HG03378 (cell line): ENCODE measurements around the gene KRIT1.
A peak's percentile ranks its signal among the peaks of the same experiment; 100 is the strongest.
"Not testable (repeated sequence)": the region's sequence is repeated elsewhere in the genome, so short reads cannot be mapped to it uniquely, and the experiment has no call there.

Experiments
- ATAC-seq: cut with Tn5 transposase; IDR thresholded peaks from one replicate; pipeline ENCODE4 v1.9.1; 2021; ENCODE audit warnings: mild to moderate bottlenecking, moderate library complexity; ENCODE audit not compliant: unreplicated experiment

KRIT1 gene

DNA sequence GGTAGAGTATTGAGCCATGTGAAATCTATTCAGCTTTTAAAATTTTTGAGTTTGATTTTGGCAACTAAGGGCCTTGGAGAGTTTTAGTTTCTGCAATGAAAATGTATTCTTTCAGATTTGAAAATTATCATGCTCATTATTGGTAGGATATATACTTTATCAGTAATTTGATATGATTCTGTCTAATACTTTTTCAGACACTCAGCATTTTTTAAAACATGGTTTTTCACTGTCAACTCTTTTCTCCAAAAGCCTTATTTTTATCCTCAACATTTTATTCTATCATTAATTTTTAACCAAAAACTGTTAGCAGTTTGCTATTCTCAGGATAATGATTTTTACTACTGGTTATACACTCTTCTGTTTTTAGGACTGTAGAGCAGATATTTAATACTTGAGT, 4.9 kb upstream of the KRIT1 start:
- no peak for ATAC-seq

DNA sequence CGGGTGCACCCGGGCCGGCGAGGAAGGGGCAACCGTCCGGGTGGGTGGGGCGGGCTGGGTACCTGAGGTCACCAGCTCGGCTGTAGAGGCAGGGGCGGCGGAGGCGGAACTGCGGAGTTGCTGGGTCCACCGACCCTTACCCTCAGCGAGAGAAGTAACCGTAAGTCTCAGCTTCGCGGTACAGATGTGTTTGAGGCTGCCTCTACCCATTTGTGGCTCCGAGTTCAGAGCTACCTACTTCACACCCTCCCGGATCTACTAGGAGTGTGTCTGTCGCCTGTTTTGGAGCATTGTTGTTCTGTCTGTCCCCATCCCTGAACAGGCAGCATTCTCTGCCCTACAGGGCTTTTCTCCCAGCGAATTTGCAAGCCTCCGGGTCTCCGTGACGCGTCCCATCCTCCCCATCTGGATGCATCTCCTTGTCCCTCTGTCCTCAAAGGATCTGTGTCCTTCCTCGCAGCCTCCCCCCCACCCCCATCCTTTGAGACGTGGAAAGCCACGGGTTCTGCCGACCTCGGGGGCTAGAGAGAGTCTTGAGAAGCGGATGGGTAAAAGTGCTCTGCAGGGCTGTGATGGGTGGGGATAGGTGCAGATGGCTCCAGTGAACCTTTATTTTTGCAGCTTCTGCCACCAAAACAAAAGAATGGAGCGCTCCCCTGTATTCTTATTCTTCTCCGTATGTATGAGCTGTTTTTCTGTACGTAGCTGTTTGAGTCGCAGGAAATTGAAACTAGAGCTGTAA, 817 bp upstream of the KRIT1 start:
- ATAC-seq = peak; percentile 29

DNA sequence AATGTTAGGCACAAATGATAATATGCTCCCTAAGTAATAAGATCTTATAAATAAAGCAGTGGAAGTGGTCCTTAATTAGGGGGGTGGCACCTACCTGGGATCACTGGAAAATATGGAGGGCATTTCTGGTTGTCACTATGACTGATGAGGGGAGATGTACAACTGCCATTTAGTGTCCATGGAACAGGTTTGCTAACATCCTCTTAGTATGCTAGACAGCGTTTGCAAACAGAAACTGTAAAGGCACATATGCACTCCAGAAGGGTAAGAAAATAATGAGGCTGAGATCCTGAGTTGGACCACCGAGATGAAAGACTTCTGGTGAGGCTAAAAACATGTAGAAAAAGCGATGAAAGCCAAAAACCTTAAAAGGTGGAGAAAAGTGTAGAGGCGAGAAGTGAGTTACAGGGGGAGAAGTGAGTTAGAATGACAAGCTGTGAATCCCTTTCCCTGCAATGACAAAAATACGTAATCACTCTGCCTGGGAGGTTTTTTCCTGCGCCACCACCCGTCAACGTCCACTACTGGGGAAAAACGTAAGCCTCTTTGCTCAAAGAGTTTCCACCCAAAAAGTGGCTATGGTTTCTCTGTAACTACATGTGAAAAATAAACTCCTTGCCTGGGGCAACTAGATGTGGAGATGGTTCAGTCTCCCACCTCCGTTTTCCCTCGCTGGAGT, 767 bp downstream of the KRIT1 start:
- ATAC-seq = peak; percentile 11

GRCh38 chr7:92242972-92243371, 2.7 kb downstream of the KRIT1 start:
- no peak for ATAC-seq

- no peak for ATAC-seq
Observed at GRCh38 chr7:92230547-92230946, 15.2 kb downstream of the KRIT1 start.

DNA sequence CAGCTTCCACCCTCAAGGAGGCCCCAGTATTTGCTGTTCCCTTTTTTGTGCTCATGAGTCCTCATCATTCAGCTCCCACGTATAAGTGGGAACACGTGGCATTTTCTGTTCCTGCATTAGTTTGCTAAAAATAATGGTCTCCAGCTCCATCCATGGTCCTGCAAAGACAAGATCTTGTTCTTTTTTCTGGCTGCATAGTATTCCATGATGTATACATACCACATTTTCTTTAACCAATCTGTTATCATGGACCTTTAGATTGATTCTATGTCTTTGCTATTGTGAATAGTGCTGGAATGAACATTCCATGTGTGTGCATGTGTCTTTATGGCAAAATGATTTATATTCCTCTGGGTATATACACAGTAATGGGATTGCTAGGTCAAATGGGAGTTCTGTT, 17.0 kb downstream of the KRIT1 start:
- no peak for ATAC-seq

DNA sequence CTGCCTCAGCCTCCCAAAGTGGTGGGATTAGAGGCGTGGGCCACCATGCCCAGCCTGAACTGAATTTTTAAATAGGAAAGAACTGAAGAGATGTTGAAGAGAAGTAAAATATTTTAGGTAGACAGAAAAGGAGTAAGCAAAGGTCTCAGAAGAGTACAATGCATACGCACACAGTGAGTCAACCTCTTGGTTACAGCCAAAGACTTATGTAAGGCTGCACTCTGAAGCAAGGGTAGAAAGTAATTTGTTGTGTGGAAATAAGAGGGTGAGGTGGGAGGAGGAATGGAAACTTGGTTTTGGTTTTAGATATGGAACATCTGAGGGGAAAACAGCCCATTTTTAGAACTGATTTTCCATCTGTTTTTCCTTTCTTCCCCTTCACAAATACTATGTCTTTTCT, 17.6 kb downstream of the KRIT1 start:
- no peak for ATAC-seq

- no peak for ATAC-seq
Observed at GRCh38 chr7:92226981-92227380, 18.7 kb downstream of the KRIT1 start.

DNA sequence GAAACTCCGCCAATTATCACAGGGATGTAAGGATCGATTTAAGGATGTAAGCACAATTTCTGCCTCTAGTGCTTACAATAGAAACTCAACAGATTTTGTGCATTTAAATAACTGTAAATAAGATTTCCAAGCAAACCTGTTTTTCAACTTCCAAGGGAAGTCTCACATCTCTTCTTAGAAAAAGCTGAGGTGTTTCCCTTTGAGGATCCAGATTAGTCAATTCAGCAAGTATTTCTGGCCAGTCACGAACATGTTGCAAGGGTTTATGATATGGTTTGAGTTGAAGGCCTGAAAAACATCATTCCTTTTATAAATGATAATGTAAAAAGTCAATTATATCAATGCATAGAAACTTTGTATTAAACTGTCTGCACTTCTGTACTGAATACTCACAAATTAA, 23.9 kb downstream of the KRIT1 start:
- no peak for ATAC-seq

- no peak for ATAC-seq
Observed at GRCh38 chr7:92206672-92207071, 39.0 kb downstream of the KRIT1 start.

- no peak for ATAC-seq
Observed at GRCh38 chr7:92205987-92206386, 39.7 kb downstream of the KRIT1 start.

DNA sequence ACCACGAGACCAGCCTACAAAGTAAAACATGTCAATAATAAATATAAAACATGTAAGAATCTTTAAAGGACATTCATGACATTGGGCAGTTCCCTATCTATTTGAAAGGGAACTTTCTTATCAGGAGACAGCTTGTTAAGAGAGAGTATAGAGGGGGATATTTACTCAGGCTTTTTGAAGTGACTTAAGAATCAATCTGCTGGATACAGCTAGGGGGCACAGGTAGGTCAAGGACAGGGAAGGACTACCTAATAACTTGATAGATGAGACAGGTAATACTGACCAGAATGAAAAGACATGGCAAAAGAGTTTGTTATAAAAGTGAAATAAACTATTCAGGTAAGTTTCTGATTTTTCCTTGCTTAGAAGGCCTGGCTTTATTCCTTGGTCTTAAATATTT, 44.9 kb downstream of the KRIT1 start:
- no peak for ATAC-seq

DNA sequence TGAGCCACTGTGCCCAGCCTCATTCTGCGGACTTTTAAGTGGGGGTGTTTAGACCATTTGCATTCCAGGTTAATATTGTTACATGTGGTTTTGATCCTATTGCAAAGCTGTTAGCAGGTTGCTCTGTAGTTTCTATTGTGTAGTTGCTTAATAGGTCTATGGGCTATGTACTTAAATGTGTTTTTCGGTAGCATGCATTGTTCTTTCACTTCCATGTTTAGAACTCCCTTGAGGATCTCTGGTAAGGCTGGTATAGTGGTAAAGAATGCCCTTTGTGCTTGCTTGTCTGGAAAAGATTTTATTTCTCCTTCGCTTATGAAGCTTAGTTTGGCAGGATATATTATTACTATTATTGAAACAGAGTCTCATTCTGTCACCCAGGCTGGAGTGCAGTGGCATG, 53.4 kb downstream of the KRIT1 start:
- ATAC-seq = no peak

DNA sequence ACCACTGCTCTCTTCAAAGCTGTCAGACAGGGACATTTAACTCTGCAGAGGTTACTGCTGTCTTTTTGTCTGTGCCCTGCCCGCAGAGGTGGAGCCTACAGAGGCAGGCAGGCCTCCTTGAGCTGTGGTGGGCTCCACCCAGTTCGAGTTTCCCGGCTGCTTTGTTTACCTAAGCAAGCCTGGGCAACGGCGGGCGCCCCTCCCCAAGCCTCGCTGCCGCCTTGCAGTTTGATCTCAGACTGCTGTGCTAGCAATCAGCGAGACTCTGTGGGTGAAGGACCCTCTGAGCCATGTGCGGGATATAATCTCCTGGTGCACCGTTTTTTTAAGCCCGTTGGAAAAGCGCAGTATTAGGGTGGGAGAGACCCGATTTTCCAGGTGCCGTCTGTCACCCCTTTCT, 56.5 kb downstream of the KRIT1 start:
- ATAC-seq = not testable (repeated sequence)

DNA sequence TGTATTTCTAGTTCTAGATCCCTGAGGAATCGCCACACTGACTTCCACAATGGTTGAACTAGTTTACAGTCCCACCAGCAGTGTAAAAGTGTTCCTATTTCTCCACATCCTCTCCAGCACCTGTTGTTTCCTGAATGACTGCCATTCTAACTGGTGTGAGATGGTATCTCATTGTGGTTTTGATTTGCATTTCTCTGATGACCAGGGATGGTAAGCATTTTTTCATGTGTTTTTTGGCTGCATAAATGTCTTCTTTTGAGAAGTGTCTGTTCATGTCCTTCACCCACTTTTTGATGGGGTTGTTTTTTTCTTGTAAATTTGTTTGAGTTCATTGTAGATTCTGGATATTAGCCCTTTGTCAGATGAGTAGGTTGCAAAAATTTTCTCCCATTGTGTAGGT, 61.4 kb downstream of the KRIT1 start:
- ATAC-seq = not testable (repeated sequence)

- peak; percentile 89 for ATAC-seq
Observed at GRCh38 chr7:92178928-92179924, 66.5 kb downstream of the KRIT1 start, which contains the start of gene LRRD1. LRRD1 (minus strand) TSS chr7:92179142; CDS start chr7:92165202, 13,940 bp downstream.

DNA sequence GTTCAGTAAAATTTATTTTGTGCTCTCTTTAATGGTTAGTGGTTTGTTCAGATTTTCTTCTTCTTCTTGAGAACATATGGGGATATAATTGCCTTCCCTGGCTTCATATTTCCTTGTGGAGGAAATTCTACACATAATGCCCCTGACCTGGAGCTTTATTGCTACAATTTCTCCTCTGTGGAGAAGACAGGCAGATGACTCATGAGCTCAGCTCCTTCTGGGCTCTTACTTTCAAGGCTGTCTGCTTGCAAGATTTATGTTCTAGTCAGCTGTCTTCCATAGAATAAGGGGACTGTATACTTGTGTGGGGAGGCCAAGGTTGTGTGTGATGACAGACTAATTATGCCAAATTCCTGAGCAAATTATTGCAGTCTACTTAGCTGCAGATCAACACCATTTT, 68.4 kb downstream of the KRIT1 start:
- ATAC-seq = no peak

- ATAC-seq = not testable (repeated sequence)
Observed at GRCh38 chr7:92169529-92169928, 76.2 kb downstream of the KRIT1 start.

DNA sequence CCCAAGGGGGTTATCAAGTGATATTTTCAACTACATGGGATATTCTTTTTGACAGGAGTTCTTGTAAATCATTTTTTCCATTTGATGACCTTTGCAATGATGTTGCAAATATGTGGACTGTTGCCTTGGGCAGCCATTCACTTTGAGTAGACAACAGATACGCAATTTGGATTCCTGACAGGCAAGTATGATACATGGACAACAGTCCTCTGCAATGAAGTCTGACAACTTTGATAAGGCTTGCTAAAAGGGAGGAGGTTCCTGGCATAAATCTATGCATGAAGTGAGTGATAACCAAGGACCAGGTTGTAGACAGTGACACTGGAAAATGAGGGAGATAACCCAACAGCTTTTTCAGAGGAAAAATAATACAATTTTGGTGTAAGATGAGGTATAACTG, 84.4 kb downstream of the KRIT1 start:
- no peak for ATAC-seq

DNA sequence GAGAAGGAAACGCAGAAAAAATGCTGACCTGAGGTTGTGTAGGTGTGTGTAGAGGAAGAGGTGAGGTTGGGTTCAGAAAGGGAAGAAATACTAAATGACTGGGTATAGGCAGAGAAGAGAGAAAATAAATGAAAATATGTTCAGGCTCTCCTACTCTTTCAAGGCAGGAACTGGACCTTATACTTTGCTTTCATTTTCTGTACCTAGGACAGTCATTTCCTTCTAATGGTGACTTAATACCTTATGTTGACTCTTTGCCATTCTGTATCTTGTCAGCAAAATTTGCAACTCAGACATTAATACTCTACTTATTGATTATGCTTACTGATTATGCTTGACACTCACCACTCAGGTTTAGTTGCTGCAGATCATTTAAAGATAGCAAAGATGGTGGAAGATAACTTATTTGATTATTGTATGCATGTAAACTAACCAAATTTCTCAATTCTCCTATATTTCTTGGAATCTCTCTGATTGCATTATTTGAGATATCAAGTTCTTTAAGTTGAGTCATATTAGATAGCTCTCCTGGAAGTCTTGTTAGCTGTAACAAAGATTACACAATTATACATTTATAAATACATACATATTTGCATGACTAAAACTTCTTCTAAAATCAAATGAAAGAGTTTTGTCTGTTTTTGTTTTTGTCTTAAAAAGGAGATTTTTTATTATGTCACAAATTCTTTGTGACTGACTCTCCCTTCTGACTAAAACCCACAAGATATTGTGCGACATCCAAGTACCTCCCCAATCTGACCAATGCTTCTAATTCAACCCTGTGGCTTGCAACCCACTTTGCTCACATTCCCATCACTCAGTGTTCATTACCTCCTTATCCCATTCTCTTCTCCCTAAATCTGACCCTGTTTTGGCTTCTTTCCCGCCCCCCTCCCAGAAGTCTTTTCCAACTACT, 86.8 kb downstream of the KRIT1 start:
- ATAC-seq = peak; percentile 94
